Stimulated activated memory B cell treated with anti-CD40 and anti-IgM and Interleukin-4, amounts not matched to agents 10 μg/mL and 1 μg/mL and 100 μg/mL, for 72 hours (primary cell): ENCODE measurements around the gene MYBPH.

Source experiments
- ATAC-seq: fragments of 150-1000 bp; cut with Tn5 transposase; 2 replicates; pipeline ENCODE4 v1.10.0; 2021
- H3K27ac Mint-ChIP-seq: one replicate; pipeline ENCODE4 v1.8.0; 2022; ENCODE audit warnings: mild to moderate bottlenecking, mixed read lengths
- H3K27me3 Mint-ChIP-seq: one replicate; pipeline ENCODE4 v1.8.0; 2022; ENCODE audit warnings: mixed read lengths
- H3K36me3 Mint-ChIP-seq: one replicate; pipeline ENCODE4 v1.8.0; 2022; ENCODE audit warnings: mixed read lengths
- H3K4me1 Mint-ChIP-seq: one replicate; pipeline ENCODE4 v1.8.0; 2022; ENCODE audit warnings: mixed read lengths
- H3K4me3 Mint-ChIP-seq: one replicate; pipeline ENCODE4 v1.8.0; 2022; ENCODE audit warnings: mild to moderate bottlenecking, moderate library complexity, mixed read lengths
- H3K9me3 Mint-ChIP-seq: one replicate; pipeline ENCODE4 v1.8.0; 2022; ENCODE audit warnings: mixed read lengths

MYBPH gene

GRCh38 chr1:203167026-203167912 lies 8.4 kb downstream of the MYBPH start:
- H3K4me1 Mint-ChIP-seq: no peaks in the 10 kb centered on the region
- no peak overlapping the region for H3K4me3 Mint-ChIP-seq
- H3K27ac Mint-ChIP-seq: no peak overlapping the region
- ATAC-seq: no peak
- H3K27me3 Mint-ChIP-seq: peaks cover 71% of the 10 kb centered on the region
- H3K9me3 Mint-ChIP-seq: no peaks in the 10 kb centered on the region
- H3K36me3 Mint-ChIP-seq: no peaks in the 10 kb centered on the region

- Mint-ChIP-seq H3K27me3 (peaks cover 66% of the 10 kb centered on the region), H3K4me1 (no peaks in the 10 kb centered on the region), H3K9me3 (no peaks in the 10 kb centered on the region), H3K4me3 (no peak overlapping the region), H3K36me3 (no peaks in the 10 kb centered on the region), H3K27ac (no peak overlapping the region)
- no peak for ATAC-seq
Observed at GRCh38 chr1:203166192-203166940, 9.3 kb downstream of the MYBPH start.

GRCh38 chr1:203165800-203166161 lies 9.8 kb downstream of the MYBPH start:
- peaks cover 72% of the 10 kb centered on the region for H3K27me3 Mint-ChIP-seq
- no peak overlapping the region for H3K4me3 Mint-ChIP-seq
- H3K9me3 Mint-ChIP-seq: no peaks in the 10 kb centered on the region
- ATAC-seq: no peak
- H3K36me3 Mint-ChIP-seq: no peaks in the 10 kb centered on the region
- H3K4me1 Mint-ChIP-seq: no peaks in the 10 kb centered on the region
- no peak overlapping the region for H3K27ac Mint-ChIP-seq

GRCh38 chr1:203165101-203165799 lies 10.4 kb downstream of the MYBPH start:
- Mint-ChIP-seq H3K9me3 (no peaks in the 10 kb centered on the region), H3K4me1 (no peaks in the 10 kb centered on the region), H3K4me3 (no peak overlapping the region), H3K27me3 (peaks cover 74% of the 10 kb centered on the region), H3K36me3 (no peaks in the 10 kb centered on the region), H3K27ac (no peak overlapping the region)
- no peak for ATAC-seq

- Mint-ChIP-seq H3K36me3 (no peaks in the 10 kb centered on the region), H3K4me1 (no peaks in the 10 kb centered on the region), H3K27ac (no peak overlapping the region), H3K4me3 (no peak overlapping the region), H3K27me3 (peaks cover 73% of the 10 kb centered on the region), H3K9me3 (peaks cover 5% of the 10 kb centered on the region)
- no peak for ATAC-seq
Observed at GRCh38 chr1:203163891-203164635, 11.6 kb downstream of the MYBPH start.

GRCh38 chr1:203162403-203162802 lies 13.2 kb downstream of the MYBPH start:
- no peaks in the 10 kb centered on the region for H3K36me3 Mint-ChIP-seq
- peaks cover 14% of the 10 kb centered on the region for H3K9me3 Mint-ChIP-seq
- H3K27me3 Mint-ChIP-seq: peaks cover 57% of the 10 kb centered on the region
- no peak for ATAC-seq
- no peak overlapping the region for H3K4me3 Mint-ChIP-seq
- H3K4me1 Mint-ChIP-seq: no peaks in the 10 kb centered on the region
- no peak overlapping the region for H3K27ac Mint-ChIP-seq

GRCh38 chr1:203161703-203162102 lies 13.9 kb downstream of the MYBPH start:
- peaks cover 54% of the 10 kb centered on the region for H3K27me3 Mint-ChIP-seq
- ATAC-seq: no peak
- H3K4me3 Mint-ChIP-seq: no peak overlapping the region
- no peaks in the 10 kb centered on the region for H3K36me3 Mint-ChIP-seq
- H3K4me1 Mint-ChIP-seq: no peaks in the 10 kb centered on the region
- H3K9me3 Mint-ChIP-seq: peaks cover 14% of the 10 kb centered on the region
- H3K27ac Mint-ChIP-seq: no peak overlapping the region

- Mint-ChIP-seq H3K4me3 (no peak overlapping the region), H3K27me3 (peaks cover 49% of the 10 kb centered on the region)
- ATAC-seq: no peak
Observed at GRCh38 chr1:203161175-203161574, 14.5 kb downstream of the MYBPH start.

GRCh38 chr1:203159844-203160243 lies 15.8 kb downstream of the MYBPH start:
- no peak for ATAC-seq
- Mint-ChIP-seq H3K27me3 (peaks cover 38% of the 10 kb centered on the region), H3K4me3 (no peak overlapping the region), H3K36me3 (no peaks in the 10 kb centered on the region), H3K4me1 (no peaks in the 10 kb centered on the region), H3K9me3 (peaks cover 14% of the 10 kb centered on the region), H3K27ac (no peak overlapping the region)

More at GRCh38 chr1:203161175-203161574, 14.5 kb downstream of the MYBPH start:
- Mint-ChIP-seq H3K27ac (no peak overlapping the region), H3K36me3 (no peaks in the 10 kb centered on the region), H3K9me3 (peaks cover 14% of the 10 kb centered on the region), H3K4me1 (no peaks in the 10 kb centered on the region)

GRCh38 chr1:203158960-203159665 lies 16.5 kb downstream of the MYBPH start:
- H3K27ac Mint-ChIP-seq: no peak overlapping the region
- no peak for ATAC-seq
- H3K4me1 Mint-ChIP-seq: no peaks in the 10 kb centered on the region
- H3K4me3 Mint-ChIP-seq: no peak overlapping the region
- peaks cover 36% of the 10 kb centered on the region for H3K27me3 Mint-ChIP-seq
- H3K9me3 Mint-ChIP-seq: peaks cover 14% of the 10 kb centered on the region
- no peaks in the 10 kb centered on the region for H3K36me3 Mint-ChIP-seq

GRCh38 chr1:203158423-203158822 lies 17.2 kb downstream of the MYBPH start:
- Mint-ChIP-seq H3K9me3 (peaks cover 14% of the 10 kb centered on the region), H3K4me3 (no peak overlapping the region), H3K36me3 (no peaks in the 10 kb centered on the region), H3K4me1 (no peaks in the 10 kb centered on the region), H3K27ac (no peak overlapping the region), H3K27me3 (peaks cover 33% of the 10 kb centered on the region)
- ATAC-seq: no peak

GRCh38 chr1:203156280-203156679 lies 19.3 kb downstream of the MYBPH start:
- no peak overlapping the region for H3K27ac Mint-ChIP-seq
- H3K27me3 Mint-ChIP-seq: peaks cover 29% of the 10 kb centered on the region
- H3K4me3 Mint-ChIP-seq: no peak overlapping the region
- no peak for ATAC-seq
- no peaks in the 10 kb centered on the region for H3K4me1 Mint-ChIP-seq
- peaks cover 14% of the 10 kb centered on the region for H3K9me3 Mint-ChIP-seq
- no peaks in the 10 kb centered on the region for H3K36me3 Mint-ChIP-seq

- H3K36me3 Mint-ChIP-seq: no peaks in the 10 kb centered on the region
- peaks cover 32% of the 10 kb centered on the region for H3K27me3 Mint-ChIP-seq
- no peak overlapping the region for H3K27ac Mint-ChIP-seq
- H3K9me3 Mint-ChIP-seq: peaks cover 10% of the 10 kb centered on the region
- H3K4me3 Mint-ChIP-seq: no peak overlapping the region
- H3K4me1 Mint-ChIP-seq: no peaks in the 10 kb centered on the region
- no peak for ATAC-seq
Observed at GRCh38 chr1:203153989-203154821, 21.4 kb downstream of the MYBPH start.
